K562 (cell line): Measurements from ENCODE around the gene GAL3ST1. TPM values are rescaled to one million over a fixed set of nuclear protein-coding genes. Genes with fewer than 3 reads are reported as not detected.

Experiments
- BHLHE40 ChIP-seq: IDR thresholded peaks from 2 replicates; pipeline ENCODE4 v1.6.1; 2011; ENCODE audit warnings: low read length, improper control_type of control experiment
- C11orf30 ChIP-seq: fragments of 450-650 bp; IDR thresholded peaks from 2 replicates; pipeline ENCODE4 v1.6.1; 2016; ENCODE audit warnings: low read depth, mild to moderate bottlenecking
- CXXC5 ChIP-seq: fragments of 250-450 bp; sonication (Bioruptor Pico); IDR thresholded peaks from 2 replicates; pipeline ENCODE4 v1.8.0; 2022; ENCODE audit warnings: inconsistent platforms, mild to moderate bottlenecking, moderate library complexity
- FOXA1 ChIP-seq: fragments of 450-650 bp; IDR thresholded peaks from 2 replicates; pipeline ENCODE4 v1.6.1; 2016; ENCODE audit warnings: mild to moderate bottlenecking, borderline replicate concordance
- FOXK2 ChIP-seq, 2 experiments: fragments of 450-650 bp; IDR thresholded peaks in 1 of 2; conservative IDR thresholded peaks in 1 of 2; 2 replicates each; pipeline ENCODE4 v1.6.1; 2016; ENCODE audit warnings: low read depth in 2 of 2, mild to moderate bottlenecking in 1 of 2
- L3MBTL2 ChIP-seq: fragments of 450-650 bp; IDR thresholded peaks from 2 replicates; pipeline ENCODE4 v1.6.1; 2016; ENCODE audit warnings: mild to moderate bottlenecking, moderate library complexity
- MAFG ChIP-seq: fragments of 450-650 bp; conservative IDR thresholded peaks from 2 replicates; pipeline ENCODE4 v1.6.1; 2016; ENCODE audit warnings: missing genetic modification characterization, missing compliant biosample characterization
- MAFK ChIP-seq: IDR thresholded peaks from 2 replicates; pipeline ENCODE4 v1.6.1; 2011; ENCODE audit warnings: low read length, improper control_type of control experiment
- RBM17 ChIP-seq: fragments of 200-400 bp; formaldehyde crosslinking; IDR thresholded peaks from 2 replicates; pipeline ENCODE4 v1.6.1; 2017; ENCODE audit warnings: low read depth, mild to moderate bottlenecking, low read length, borderline replicate concordance
- RBM22 ChIP-seq: fragments of 200-400 bp; formaldehyde crosslinking; IDR thresholded peaks from 2 replicates; pipeline ENCODE4 v1.6.1; 2018; ENCODE audit warnings: low read length, low read depth; ENCODE audit not compliant: poor library complexity, severe bottlenecking
- SAP30 ChIP-seq: fragments of 200-600 bp; sonication (generic); IDR thresholded peaks from 2 replicates; pipeline ENCODE4 v1.6.1; 2012; ENCODE audit warnings: borderline replicate concordance, low read depth, mild to moderate bottlenecking, moderate library complexity, low read length, control low read depth, inconsistent platforms; ENCODE audit not compliant: insufficient read depth, poor library complexity, severe bottlenecking
- SIN3A ChIP-seq, 2 experiments: fragments of 150-350 bp in 1 of 2; IDR thresholded peaks; 2 replicates each; pipeline ENCODE4 v1.6.1; 2011 to 2016; ENCODE audit warnings: borderline replicate concordance in 2 of 2, low read depth in 2 of 2, low read length in 2 of 2, mild to moderate bottlenecking in 2 of 2, moderate library complexity in 2 of 2; ENCODE audit not compliant: control insufficient read depth in 1 of 2
- TCF7L2 ChIP-seq: fragments of 150-350 bp; IDR thresholded peaks from 2 replicates; pipeline ENCODE4 v1.6.1; 2016; ENCODE audit warnings: low read depth, mild to moderate bottlenecking, low read length, moderate library complexity
- ZNF347 ChIP-seq: fragments of 450-650 bp; formaldehyde crosslinking; IDR thresholded peaks from 2 replicates; pipeline ENCODE4 v1.4.0; 2020; ENCODE audit warnings: low read depth, mild to moderate bottlenecking, moderate library complexity
- ZNF444 ChIP-seq: fragments of 250-450 bp; sonication (Bioruptor Pico); IDR thresholded peaks from 2 replicates; pipeline ENCODE4 v1.4.0; 2020; ENCODE audit warnings: mild to moderate bottlenecking, moderate library complexity
- ZNF695 ChIP-seq: fragments of 450-650 bp; formaldehyde crosslinking; IDR thresholded peaks from 2 replicates; pipeline ENCODE4 v1.4.0; 2020; ENCODE audit warnings: mild to moderate bottlenecking, moderate library complexity
- ZNF717 ChIP-seq: fragments of 250-450 bp; sonication (Bioruptor Pico); IDR thresholded peaks from 2 replicates; pipeline ENCODE4 v1.5.0; 2021
- polyA plus RNA-seq, 8 experiments: library from polyadenylated mRNA; depleted of rRNA in 4 of 8; stranded (reverse) in 5 of 8; unstranded in 3 of 8; fragments of >200 nt; fragmentation: Nextera tagmentation in 2 of 8; fragmentation: Illumina TruSeq in 1 of 8; extraction: Ambion mirVana in 2 of 8; extraction: Trizol in 1 of 8; gene quantifications; 2 replicates each; pipeline versions ENCODE4 v1.2.1 to v1.2.3, GENCODE V29; 2011 to 2014; ENCODE audit warnings: inconsistent platforms in 1 of 8, missing spikeins in 1 of 8
- total RNA-seq, 7 experiments: library from RNA; depleted of rRNA in 6 of 7; stranded (reverse); fragments of >200 nt in 6 of 7; fragmentation: Illumina TruSeq in 2 of 7; extraction: Trizol in 2 of 7; gene quantifications; 2 replicates each; pipeline versions ENCODE4 v1.2.1 to v1.2.3, GENCODE V29; 2011 to 2021; ENCODE audit warnings: low replicate concordance in 1 of 7
- TF ChIP-seq, protein P1 (sequence below): sonication (generic); formaldehyde crosslinking; IDR thresholded peaks from 2 replicates; pipeline ENCODE4 v1.9.0; 2022; ENCODE audit warnings: mild to moderate bottlenecking, missing genetic modification reagents
- TF ChIP-seq, protein P2 (sequence below): fragments of 450-650 bp; IDR thresholded peaks from 2 replicates; pipeline ENCODE4 v1.6.1; 2016; ENCODE audit warnings: borderline replicate concordance
- TF ChIP-seq, protein P3 (sequence below): sonication (generic); formaldehyde crosslinking; IDR thresholded peaks from 2 replicates; pipeline ENCODE4 v1.5.0; 2020; ENCODE audit warnings: missing genetic modification reagents

The GAL3ST1 gene
- total and polyA plus RNA-seq, 9 of the 15 experiments (the other 6 are each of a cell fraction or from before 2014, with no cell fraction given): 0.03 to 1.9 (median 0.33) TPM; not detected in 1

DNA sequence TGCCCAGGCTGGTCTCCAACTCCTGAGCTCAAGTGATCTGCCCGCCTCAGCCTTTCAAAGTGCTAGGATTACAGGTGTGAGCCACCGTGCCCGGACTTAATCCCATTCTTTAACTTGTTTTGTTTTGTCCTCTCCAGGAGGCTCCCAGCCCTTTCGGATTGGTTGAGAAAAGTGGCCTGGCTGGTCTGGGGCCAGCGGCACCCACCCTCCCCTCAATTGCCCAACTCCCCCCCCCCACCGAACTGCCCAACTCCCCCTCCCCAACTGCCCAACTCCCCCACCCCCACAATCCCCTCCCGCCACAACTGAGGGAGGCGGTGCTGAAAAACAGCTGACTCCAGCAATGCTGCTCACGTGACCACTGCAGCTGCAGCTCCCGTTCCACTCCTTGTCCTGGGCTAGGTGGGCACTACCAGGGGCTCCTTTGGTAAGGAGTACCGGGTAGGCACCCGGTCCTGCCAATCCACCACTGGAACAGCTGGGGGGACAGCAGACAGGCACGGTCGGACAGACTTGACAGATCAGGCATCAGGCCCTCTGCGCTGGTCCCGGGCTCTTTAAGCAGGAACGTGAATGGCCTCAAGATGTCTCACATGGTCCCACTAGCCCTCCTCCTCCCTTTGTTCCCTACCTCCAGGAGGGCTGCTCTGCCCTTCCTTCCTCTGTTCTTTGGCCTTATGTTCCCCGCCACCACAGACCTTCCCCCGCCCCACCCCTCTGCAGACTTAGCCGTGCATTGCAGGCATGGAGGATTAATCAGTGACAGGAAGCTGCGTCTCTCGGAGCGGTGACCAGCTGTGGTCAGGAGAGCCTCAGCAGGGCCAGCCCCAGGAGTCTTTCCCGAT, 32.2 kb upstream of the GAL3ST1 start, which contains the start of gene TCN2 (continued):
- TF ChIP-seq, protein P1, sequence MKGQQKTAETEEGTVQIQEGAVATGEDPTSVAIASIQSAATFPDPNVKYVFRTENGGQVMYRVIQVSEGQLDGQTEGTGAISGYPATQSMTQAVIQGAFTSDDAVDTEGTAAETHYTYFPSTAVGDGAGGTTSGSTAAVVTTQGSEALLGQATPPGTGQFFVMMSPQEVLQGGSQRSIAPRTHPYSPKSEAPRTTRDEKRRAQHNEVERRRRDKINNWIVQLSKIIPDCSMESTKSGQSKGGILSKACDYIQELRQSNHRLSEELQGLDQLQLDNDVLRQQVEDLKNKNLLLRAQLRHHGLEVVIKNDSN (CRISPR knock-in tag): peak; percentile 91
- peak; percentile 61 for TF ChIP-seq SAP30
- TF ChIP-seq, protein P2, sequence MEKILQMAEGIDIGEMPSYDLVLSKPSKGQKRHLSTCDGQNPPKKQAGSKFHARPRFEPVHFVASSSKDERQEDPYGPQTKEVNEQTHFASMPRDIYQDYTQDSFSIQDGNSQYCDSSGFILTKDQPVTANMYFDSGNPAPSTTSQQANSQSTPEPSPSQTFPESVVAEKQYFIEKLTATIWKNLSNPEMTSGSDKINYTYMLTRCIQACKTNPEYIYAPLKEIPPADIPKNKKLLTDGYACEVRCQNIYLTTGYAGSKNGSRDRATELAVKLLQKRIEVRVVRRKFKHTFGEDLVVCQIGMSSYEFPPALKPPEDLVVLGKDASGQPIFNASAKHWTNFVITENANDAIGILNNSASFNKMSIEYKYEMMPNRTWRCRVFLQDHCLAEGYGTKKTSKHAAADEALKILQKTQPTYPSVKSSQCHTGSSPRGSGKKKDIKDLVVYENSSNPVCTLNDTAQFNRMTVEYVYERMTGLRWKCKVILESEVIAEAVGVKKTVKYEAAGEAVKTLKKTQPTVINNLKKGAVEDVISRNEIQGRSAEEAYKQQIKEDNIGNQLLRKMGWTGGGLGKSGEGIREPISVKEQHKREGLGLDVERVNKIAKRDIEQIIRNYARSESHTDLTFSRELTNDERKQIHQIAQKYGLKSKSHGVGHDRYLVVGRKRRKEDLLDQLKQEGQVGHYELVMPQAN: peak; percentile 64
- TF ChIP-seq MAFG (tag): 0 out of 2 replicates have a peak, but pooled peaks have one; percentile 36
- TF ChIP-seq C11orf30: peak; percentile 75
- peak in 1 of 2 experiments; percentile 67; a peak in 1 of 4 replicates for TF ChIP-seq SIN3A (IDR thresholded peaks at IDR 0.05; ENCODE audit: borderline replicate concordance in 2 of 2, control insufficient read depth in 1 of 2, low read depth in 2 of 2, low read length in 2 of 2)
- no peak for TF ChIP-seq ZNF695 (CRISPR knock-in tag)
- no peak for TF ChIP-seq ZNF347 (CRISPR knock-in tag)
- TF ChIP-seq ZNF444 (CRISPR knock-in tag): no peak
- no peak for TF ChIP-seq RBM22
- TF ChIP-seq MAFK: peak; percentile 32; the same call in 1 of the 2 replicates
- TF ChIP-seq FOXK2 (conservative IDR thresholded peaks at IDR 0.05 in 1 of 2, IDR thresholded peaks at IDR 0.05 in 1 of 2; ENCODE audit: low read depth in 2 of 2): 0 out of 4 replicates have a peak, but pooled peaks of 1 of the 2 experiments have one; percentile 15
- TF ChIP-seq TCF7L2: no peak
- TF ChIP-seq, protein P3, sequence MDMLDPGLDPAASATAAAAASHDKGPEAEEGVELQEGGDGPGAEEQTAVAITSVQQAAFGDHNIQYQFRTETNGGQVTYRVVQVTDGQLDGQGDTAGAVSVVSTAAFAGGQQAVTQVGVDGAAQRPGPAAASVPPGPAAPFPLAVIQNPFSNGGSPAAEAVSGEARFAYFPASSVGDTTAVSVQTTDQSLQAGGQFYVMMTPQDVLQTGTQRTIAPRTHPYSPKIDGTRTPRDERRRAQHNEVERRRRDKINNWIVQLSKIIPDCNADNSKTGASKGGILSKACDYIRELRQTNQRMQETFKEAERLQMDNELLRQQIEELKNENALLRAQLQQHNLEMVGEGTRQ (CRISPR knock-in tag): peak; percentile 93
- TF ChIP-seq RBM17: no peak
- no peak for TF ChIP-seq ZNF717 (CRISPR knock-in tag)
- TF ChIP-seq BHLHE40: peak; percentile 89
- peak; percentile 48; the same call in 1 of the 2 replicates for TF ChIP-seq L3MBTL2
- TF ChIP-seq FOXA1: no peak
- TF ChIP-seq CXXC5 (CRISPR knock-in tag): 0 out of 2 replicates have a peak, but pooled peaks have one; percentile 18
